UCSD-AML1 (cell line): ENCODE measurements around the gene IFT57.

Experiments used
- DNase-seq: peaks from one replicate; lab custom pipeline; 2025; ENCODE audit not compliant: unreplicated experiment; lab: John Stamatoyannopoulos, UW

The IFT57 gene

GRCh38 chr3:108219336-108219735 is 2.9 kb downstream of the IFT57 start:
- no peak for DNase-seq

GRCh38 chr3:108218811-108219210 is 3.4 kb downstream of the IFT57 start:
- no peak for DNase-seq

- no peak for DNase-seq
Observed at GRCh38 chr3:108215871-108216270, 6.4 kb downstream of the IFT57 start.

- no peak for DNase-seq
Observed at GRCh38 chr3:108209579-108209978, 12.6 kb downstream of the IFT57 start.

DNA sequence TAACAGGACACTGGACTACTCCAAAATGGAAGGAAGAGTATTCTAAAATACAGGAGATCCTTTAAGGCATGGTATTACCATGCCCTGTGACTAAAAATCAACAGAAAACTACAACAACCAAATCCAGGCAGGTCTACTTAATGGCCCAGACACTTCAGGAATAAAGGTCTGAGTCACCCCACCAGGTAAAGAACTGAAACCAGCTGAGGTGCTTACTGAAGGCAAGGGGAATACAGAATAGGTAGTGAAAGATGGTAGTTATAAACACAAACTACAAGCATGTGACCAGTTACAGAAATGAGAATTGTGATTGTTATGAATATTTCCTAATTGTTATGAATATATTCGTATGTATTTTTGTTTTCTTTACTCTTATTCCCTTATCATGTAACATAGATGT is 13.4 kb downstream of the IFT57 start:
- DNase-seq, result no peak

- DNase-seq, result peak; percentile 9
Observed at GRCh38 chr3:108202834-108203233, 19.4 kb downstream of the IFT57 start.

GRCh38 chr3:108202080-108202479 is 20.1 kb downstream of the IFT57 start:
- DNase-seq, result no peak

DNA sequence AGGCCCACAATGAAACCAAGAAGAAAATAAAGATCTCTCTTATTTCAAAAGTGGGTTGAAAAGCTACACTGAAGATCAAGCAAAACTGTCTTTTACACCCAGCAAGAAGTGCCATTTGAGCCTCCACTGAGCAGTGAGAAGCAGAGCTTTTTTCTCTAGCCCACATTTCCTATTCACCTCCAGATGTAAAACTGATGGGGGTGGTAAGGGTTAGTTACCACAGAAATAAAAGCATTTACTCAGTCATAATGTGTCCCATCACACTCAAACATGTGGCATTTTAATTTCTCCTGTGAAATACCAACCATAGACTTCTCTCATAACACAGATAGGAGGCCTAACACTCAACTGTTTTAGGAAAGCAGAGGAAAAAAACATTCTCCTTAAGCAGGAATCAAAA is 21.0 kb downstream of the IFT57 start:
- no peak for DNase-seq

- DNase-seq, result no peak
Observed at GRCh38 chr3:108200578-108200977, 21.6 kb downstream of the IFT57 start.

DNA sequence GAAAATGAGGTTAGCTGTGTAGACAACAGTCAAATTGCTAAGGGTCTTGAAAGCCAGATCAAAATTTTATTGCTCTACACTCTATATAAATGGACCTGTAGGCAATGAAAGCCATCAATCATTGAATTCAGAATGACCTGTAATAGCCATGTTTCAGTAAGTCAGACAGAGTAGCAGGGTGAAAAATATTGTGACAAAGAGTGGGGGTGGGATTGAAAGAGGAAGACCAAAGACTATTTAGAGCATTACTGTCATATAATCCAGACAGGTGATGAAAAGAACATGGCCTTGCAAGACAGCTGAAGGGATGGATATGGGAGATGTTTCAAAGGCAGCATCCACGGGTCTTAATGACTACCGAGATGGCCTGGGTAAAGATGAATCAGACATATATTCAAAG is 22.2 kb downstream of the IFT57 start:
- DNase-seq, result no peak

DNA sequence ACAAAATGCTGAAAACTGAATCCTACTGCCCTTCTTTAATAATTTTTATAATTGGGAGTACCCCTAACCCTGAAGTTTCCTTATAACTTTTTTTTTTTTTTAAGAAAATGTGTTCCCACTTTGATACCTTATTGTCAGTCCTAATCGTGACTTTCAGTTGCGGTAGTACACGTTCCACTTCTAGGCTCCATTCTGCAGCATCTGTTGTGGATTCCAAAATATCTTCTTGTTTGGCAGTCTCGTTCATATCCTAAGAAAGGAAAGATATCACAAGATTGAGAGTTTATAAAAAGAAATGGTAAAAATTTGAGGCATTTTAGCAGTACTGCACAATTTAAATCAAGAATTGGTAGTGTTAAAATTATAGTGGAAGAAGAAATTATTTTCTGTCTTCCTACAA is 30.8 kb downstream of the IFT57 start:
- no peak for DNase-seq

- DNase-seq, result no peak
Observed at GRCh38 chr3:108190346-108190745, 31.9 kb downstream of the IFT57 start.

DNA sequence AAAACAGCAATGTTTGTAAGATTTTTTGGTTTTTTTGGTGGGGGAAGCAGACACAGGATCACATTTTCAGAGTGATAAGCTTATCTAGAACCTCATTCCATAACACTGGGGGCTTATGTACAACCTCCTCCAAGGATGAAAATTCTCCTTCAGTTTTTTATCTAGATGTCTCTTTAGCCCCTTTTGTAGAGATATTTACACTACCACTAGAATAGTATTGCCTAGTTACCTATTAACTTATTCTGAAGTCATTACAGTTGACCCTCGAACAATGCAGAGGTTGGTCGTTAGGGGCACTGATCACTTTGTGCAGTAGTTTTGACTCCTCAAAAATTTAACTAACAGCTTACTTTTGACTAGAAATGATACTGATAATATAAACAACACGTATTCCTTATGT is 32.8 kb downstream of the IFT57 start:
- no peak for DNase-seq

- no peak for DNase-seq
Observed at GRCh38 chr3:108185536-108185935, 36.7 kb downstream of the IFT57 start.

- DNase-seq, result no peak
Observed at GRCh38 chr3:108184824-108185223, 37.4 kb downstream of the IFT57 start.

GRCh38 chr3:108183971-108184370 is 38.3 kb downstream of the IFT57 start:
- no peak for DNase-seq

- DNase-seq, result peak; percentile 18
Observed at GRCh38 chr3:108183181-108183580, 39.0 kb downstream of the IFT57 start.

GRCh38 chr3:108182339-108182738 is 39.9 kb downstream of the IFT57 start:
- DNase-seq, result no peak

DNA sequence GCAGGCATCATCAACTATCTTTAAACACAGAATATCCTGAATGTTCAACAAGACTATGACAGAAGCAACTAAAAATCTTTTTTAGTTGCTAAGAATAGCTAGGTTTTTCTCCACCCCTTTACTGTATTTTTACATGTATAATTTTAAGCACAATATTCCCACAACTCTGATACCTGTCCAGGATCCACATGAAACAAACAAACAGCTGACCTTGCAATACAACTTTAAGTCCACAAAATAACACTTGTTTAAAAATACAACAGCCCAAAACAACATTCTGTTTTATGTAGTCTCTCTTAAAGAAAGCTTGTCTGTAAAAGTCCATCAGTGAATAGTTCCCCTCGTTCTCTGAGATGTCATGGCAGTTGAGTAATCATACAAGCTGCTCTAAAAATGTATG is 41.1 kb downstream of the IFT57 start:
- no peak for DNase-seq

- no peak for DNase-seq
Observed at GRCh38 chr3:108180194-108180593, 42.0 kb downstream of the IFT57 start.

- no peak for DNase-seq
Observed at GRCh38 chr3:108178676-108179075, 43.5 kb downstream of the IFT57 start.

DNA sequence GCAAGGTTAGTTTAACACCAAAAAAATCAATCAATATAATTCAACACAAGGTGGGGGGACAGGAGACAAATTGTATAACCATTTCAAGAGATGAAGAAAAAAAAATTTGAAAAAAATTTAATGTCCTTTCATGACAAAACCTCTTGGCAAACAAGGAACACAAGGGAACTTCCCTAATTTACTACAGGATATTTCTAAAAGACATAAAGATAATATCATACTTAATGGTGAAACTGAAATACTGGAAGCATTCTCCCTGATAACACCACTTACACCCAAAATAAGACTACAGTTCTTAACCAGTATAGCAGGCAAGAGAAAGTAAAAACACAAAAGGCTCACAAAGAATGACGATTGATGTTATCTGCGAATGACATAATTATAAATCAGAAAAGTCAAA is 44.7 kb downstream of the IFT57 start:
- no peak for DNase-seq

DNA sequence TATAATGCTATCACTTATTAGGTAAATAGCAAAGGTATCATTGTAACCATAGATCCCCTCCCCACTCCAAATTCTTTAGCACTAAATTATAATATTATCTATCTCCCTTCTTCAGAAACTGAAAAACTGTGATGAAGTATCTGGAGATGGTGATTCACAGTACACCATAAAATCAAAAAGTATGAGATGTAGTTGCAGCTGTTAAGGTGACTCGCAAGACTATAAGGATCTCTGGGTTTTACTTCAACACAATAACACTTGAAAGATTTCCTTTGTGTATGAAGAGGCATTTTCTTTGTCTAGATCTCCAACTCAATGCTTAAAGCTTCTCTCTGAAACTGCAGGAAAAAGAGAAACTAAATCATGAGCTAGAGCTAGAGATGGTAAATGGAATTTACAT is 46.9 kb downstream of the IFT57 start:
- no peak for DNase-seq

DNA sequence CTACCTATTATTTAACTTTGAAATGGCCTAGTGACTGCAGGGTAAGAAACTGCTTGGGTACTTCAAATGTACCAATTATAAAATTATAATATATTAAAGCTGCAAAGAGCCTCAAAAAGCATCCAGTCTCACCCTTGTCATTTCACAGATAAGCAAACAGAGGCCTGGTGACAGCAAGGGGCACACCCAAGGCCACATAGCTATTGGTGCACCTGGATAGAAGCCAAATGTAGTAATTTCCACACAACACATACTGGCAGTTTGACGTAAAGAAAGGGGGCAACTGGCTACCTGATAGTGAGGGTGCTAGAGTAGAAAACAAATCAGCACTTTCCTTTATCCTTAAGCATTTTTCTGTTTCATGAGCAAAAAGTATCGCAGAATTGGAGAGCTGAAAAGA is 51.1 kb downstream of the IFT57 start:
- no peak for DNase-seq
